Measurements from ENCODE around the gene OR52J3.
"Not testable (repeated sequence)": the region's sequence is repeated elsewhere in the genome, so short reads cannot be mapped to it uniquely, and the experiment has no call there.

Gene OR52J3

GRCh38 chr11:5046226-5046625 is at the start of gene OR52J3:
OR52J3 (plus strand) TSS chr11:5046526; CDS start chr11:5046526, 0 bp downstream.
- DNase-seq, result no peak

GRCh38 chr11:5004424-5005274 is 41.7 kb upstream of the OR52J3 start:
- DNase-seq, result no peak

- DNase-seq, result no peak
Measured at GRCh38 chr11:5007561-5007960, 38.8 kb upstream of the OR52J3 start.

GRCh38 chr11:5011254-5011653 is 35.1 kb upstream of the OR52J3 start:
- no peak for DNase-seq

- no peak for DNase-seq
Measured at GRCh38 chr11:5013012-5013411, 33.3 kb upstream of the OR52J3 start.

DNA sequence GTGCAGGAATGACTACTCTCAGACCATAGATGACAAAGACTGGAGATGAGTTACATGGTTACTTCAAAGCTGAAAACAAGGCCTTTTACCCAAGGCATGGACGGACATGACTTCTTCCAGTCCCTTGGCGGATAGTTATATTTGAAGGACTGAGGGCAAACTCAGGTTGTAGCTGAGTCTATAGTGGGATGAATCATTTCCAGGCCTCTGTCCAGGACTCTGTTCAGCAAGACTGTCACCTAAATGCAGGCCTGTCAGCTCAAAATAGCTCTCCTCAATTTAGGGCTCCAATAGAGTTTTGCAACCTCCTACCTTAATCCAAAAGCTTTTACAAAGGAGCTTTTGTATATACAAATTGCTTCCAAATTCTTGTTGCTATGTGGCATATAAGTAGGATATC is 24.3 kb upstream of the OR52J3 start:
- DNase-seq, result no peak

DNA sequence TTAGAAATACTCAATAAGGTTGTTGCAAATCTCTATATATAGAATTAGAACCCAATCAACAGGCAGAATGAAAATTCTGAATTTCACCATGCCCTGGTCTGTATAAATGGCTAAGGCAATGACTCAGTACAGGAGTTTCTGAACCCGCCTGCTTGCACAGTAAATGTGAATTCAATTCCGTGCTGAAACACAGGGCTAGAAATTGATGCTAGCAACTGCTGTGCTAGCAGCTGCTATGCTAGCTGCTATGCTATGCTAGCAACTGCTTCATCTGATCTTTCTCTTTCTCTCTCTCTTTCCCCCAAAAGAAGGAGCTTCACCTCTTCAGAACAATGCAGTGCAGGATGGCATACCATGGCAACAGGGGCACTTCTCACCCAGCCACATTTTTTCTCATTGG is 9.7 kb upstream of the OR52J3 start:
- DNase-seq, result no peak

GRCh38 chr11:5037926-5038325 is 8.4 kb upstream of the OR52J3 start:
- DNase-seq, result no peak

DNA sequence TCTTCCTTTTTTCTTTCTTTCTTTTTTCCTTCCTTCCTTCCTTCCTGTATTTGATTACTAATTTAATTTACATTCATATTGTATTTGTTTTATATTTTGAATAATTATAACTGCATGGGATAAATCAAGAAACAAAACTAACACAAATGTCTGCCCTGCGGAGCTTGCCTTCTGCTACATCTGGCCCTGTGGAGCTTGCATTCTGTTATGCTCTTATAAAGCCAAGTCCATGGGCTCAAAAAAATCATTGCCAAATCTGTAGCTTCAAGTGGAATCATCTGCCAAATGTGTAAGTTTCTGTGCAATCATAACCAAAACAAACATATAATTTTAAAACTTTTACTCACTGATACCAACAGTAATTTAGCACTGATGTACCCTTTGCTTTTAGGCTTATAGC is 8.0 kb upstream of the OR52J3 start:
- no peak for DNase-seq

DNA sequence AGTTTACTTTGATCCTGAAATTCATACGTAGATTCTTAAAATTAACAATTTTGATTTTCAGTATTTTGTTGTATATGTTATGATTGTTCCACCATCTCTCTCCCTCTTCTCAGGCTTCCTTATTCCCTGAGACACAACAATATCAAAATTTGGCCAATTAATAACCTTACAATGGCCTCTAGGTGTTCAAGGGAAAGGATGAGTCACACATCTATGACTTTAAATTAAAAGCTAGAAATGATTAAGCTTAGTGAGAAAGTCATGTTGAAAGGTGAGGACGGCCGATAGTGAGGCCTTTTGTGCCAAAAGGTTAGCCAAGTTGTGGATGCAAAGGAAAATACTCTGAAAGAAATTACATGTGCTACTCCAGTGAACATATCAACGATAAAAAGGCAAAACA is 5.5 kb upstream of the OR52J3 start:
- no peak for DNase-seq

- no peak for DNase-seq
Measured at GRCh38 chr11:5042091-5042490, 4.2 kb upstream of the OR52J3 start.

- DNase-seq, result no peak
Measured at GRCh38 chr11:5043380-5043779, 2.9 kb upstream of the OR52J3 start.

GRCh38 chr11:5046754-5047330 is 516 bp downstream of the OR52J3 start:
- no peak for DNase-seq

DNA sequence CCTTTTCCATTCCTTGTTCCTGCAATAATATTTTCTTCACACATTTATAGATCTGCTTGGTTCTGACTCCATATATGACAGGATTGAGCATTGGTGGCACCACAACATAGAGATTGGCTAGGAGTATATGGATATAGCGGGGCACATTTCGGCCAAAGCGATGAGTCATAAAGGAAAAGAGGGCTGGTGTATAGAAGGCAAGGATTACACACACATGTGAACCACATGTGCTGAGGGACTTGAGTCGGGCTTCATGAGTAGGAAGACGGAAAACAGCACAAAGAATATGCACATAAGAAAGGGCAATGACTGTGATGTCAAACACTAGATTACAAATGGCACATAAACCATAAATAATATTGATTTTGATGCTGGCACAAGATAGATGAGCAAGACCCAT is 12.4 kb downstream of the OR52J3 start:
- not testable (repeated sequence) for DNase-seq

DNA sequence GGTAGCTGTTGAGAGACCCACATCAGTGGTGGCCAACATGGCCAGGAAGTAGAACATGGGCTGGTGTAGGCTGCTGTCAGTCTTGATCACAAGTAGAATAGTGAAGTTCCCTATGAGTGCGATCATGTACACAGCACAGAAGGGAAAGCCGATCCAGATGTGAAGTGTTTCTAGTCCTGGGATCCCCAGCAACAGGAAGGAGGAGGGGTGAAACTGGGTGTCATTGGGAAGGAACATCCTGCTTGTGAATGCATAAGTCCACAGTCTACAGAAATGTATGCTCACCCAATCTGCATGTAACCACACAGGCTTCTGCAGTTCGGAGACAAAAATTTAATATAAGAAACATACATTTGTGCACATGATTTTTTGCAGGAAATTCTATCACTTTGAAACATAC is 13.1 kb downstream of the OR52J3 start, which contains the start of gene OR52E2:
OR52E2 (minus strand) TSS at position 237 of the 400 bp plus-strand sequence; CDS start at position 237, 0 bp downstream.
- DNase-seq, result no peak

DNA sequence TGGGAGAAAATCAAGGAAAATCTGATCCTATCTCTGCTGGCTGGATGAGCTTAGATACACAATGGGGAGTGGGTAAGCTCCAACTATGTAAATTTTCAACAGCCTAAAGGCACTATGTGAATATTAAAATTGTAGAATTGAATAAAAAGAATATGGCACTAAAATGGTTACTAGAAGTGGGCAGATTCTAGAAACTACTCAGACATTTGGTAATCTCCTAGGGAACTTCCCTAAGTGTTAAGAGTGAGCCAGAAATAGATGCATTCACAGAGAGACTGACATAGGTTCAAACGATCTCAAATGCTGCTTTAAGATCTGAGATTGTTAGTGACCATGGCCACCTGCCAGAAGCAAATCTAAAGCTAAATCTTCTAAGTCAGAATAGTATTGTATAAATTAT is 18.7 kb downstream of the OR52J3 start:
- DNase-seq, result no peak

DNA sequence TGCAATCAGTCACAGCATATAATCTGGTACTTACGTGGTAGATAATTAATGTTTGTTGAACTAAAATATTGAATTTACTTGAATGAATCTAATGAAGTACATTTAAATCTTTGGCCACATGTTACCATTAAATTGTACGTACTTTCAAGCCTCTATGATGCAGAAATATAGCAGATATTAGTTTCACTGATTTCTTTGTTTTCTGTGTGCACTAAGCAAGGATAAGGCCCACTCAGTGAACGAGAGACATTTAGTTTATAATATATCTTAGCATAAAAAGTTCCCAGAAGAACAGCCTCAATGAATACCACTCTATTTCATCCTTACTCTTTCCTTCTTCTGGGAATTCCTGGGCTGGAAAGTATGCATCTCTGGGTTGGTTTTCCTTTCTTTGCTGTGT is 22.9 kb downstream of the OR52J3 start, which contains the start of gene OR52E1:
OR52E1 (plus strand) TSS at position 301 of the 400 bp plus-strand sequence.
- no peak for DNase-seq

DNA sequence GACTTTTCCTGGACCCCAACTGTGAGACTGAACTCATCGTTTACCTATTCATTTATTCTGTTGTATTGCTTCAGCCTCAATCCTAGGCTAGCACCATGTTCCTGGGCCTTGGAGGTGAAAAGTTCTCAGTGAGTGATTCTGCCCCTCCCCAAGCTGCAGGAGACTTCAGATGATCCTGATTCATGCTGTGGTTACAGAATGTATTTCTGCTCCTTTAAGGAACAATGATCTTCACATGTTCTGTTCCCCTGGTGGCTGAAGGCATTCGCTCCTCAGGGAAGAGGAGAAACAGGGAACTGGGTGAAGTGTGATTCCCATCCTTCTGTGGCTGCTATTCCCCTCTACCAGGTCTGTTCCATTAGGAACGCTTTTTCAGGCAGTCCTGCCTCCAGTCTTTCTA is 25.5 kb downstream of the OR52J3 start:
- no peak for DNase-seq

GRCh38 chr11:5081405-5081804 is 35.1 kb downstream of the OR52J3 start:
- DNase-seq, result no peak

DNA sequence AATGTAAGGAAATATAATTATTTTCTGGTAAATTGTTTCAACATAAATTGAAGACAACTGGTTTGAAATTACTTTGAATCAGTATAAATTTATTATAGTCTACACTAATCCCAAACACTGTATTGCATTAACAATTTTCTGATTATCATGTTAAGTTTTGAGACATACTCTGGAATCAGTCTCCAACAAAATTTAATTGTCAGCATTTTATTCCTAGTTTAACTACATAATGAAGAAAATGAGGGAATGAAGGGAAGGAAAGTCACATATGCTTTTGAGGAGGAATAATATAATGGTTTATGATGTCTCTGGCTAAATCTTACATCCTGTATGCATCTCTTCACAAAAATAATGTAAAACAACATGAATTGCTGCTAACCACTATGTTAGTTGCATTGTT is 37.3 kb downstream of the OR52J3 start:
- DNase-seq, result no peak

DNA sequence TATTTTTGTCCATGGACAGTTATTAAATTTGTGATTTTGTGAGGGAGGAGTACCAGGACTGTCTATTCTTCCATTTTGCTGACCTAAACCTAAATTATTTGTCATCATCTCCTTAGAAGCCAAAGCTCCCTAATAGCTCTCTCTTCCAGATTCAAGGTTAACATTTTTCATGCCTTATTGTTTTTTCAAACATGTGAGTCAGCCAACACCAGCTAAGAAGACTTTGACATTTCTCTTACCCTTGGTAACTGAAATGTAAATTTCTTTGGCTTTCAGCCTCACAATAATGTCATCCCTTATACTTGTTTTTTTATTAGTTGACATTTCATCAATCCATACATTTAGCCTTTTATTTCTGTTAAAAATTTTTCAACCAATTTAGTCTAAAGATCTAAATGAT is 42.2 kb downstream of the OR52J3 start:
- DNase-seq, result no peak

DNA sequence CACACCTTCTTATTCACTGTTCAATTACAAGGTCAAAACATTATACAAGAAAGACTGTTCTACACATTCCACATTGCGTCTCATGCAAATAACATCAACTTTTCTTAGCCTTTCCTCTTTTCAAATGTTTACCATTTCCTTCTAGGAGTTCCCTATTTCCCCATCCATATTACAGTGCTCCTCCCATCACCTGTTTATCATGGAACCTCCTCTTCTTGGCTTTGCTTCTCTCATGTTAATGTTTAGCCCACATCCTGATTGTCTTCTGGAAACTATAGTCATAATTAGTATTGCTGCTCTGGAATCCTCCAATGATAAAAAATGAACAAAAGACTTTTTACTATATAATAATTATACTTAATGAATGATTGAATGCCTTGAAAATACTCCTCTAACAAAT is 44.3 kb downstream of the OR52J3 start:
- no peak for DNase-seq

GRCh38 chr11:5092821-5093585 is 46.7 kb downstream of the OR52J3 start:
- DNase-seq, result no peak

GRCh38 chr11:5096011-5096410 is 49.7 kb downstream of the OR52J3 start:
- DNase-seq, result no peak

All from activated gamma-delta T cell treated with Interleukin-2 at 50 U/mL for 16 hours (primary cell).